ENCODE measurements around the gene ABTB2.

- TF ChIP-seq CTCF (IDR thresholded peaks at IDR 0.05), result no peak
- no peak for TF ChIP-seq POLR2A (IDR thresholded peaks at IDR 0.05)
Measured at GRCh38 chr11:34250732-34251588, 106.8 kb downstream of the ABTB2 start.
